PFSK-1 (cell line): ENCODE measurements around the gene GASK1B.

ENCODE experiments used
- FOXP2 ChIP-seq: optimal IDR thresholded peaks from 2 replicates; pipeline ENCODE3; 2011; ENCODE audit warnings: borderline replicate concordance, control low read depth, inconsistent platforms; ENCODE audit not compliant: insufficient read depth; ENCODE audit errors: extremely low read length, extremely low read depth
- POLR2AphosphoS5 ChIP-seq: IDR thresholded peaks from 2 replicates; pipeline ENCODE4 v1.6.1; 2012; ENCODE audit warnings: low read depth, mild to moderate bottlenecking, control low read depth, low read length, moderate library complexity
- SIN3A ChIP-seq: IDR thresholded peaks from 2 replicates; pipeline ENCODE4 v1.6.1; 2012; ENCODE audit warnings: mild to moderate bottlenecking, low read length, moderate library complexity, borderline replicate concordance; ENCODE audit not compliant: insufficient read depth
- TAF1 ChIP-seq: IDR thresholded peaks from 2 replicates; pipeline ENCODE4 v1.6.1; 2012; ENCODE audit warnings: low read length, control low read depth, borderline replicate concordance; ENCODE audit not compliant: insufficient read depth
- TF ChIP-seq, protein P1 (sequence below), 2 experiments: IDR thresholded peaks; 2 replicates each; pipeline versions ENCODE4 v1.6.1 to v1.8.0; 2011 to 2012; ENCODE audit warnings: low read depth in 2 of 2, low read length in 2 of 2, control low read depth in 1 of 2, inconsistent platforms in 1 of 2, mild to moderate bottlenecking in 1 of 2, moderate library complexity in 1 of 2; ENCODE audit not compliant: insufficient read depth in 1 of 2

DNA sequence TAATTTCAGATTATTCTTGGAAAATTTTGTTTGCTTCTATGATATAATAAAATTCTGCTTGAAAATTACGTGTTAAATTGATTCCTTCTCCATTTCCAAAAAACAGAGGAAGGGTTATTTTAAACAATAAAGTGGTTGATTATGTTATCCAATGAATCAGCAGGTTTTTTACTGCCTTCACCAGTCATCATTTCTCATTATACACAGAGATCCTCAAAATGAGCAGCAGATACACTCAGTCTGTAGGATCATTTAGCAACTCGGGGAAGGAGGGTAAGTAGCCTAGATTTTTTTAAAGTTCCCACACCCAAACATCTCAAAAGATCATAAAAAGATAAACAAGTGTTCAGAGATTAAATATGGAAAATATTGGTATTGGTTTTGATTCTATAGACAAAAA lies 30.6 kb upstream of the GASK1B start:
- TF ChIP-seq POLR2AphosphoS5, result no peak
- TF ChIP-seq, protein P1, sequence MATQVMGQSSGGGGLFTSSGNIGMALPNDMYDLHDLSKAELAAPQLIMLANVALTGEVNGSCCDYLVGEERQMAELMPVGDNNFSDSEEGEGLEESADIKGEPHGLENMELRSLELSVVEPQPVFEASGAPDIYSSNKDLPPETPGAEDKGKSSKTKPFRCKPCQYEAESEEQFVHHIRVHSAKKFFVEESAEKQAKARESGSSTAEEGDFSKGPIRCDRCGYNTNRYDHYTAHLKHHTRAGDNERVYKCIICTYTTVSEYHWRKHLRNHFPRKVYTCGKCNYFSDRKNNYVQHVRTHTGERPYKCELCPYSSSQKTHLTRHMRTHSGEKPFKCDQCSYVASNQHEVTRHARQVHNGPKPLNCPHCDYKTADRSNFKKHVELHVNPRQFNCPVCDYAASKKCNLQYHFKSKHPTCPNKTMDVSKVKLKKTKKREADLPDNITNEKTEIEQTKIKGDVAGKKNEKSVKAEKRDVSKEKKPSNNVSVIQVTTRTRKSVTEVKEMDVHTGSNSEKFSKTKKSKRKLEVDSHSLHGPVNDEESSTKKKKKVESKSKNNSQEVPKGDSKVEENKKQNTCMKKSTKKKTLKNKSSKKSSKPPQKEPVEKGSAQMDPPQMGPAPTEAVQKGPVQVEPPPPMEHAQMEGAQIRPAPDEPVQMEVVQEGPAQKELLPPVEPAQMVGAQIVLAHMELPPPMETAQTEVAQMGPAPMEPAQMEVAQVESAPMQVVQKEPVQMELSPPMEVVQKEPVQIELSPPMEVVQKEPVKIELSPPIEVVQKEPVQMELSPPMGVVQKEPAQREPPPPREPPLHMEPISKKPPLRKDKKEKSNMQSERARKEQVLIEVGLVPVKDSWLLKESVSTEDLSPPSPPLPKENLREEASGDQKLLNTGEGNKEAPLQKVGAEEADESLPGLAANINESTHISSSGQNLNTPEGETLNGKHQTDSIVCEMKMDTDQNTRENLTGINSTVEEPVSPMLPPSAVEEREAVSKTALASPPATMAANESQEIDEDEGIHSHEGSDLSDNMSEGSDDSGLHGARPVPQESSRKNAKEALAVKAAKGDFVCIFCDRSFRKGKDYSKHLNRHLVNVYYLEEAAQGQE (IDR thresholded peaks at IDR 0.05; ENCODE audit: insufficient read depth in 1 of 2, low read depth in 2 of 2, low read length in 2 of 2), result no peak
- no peak for TF ChIP-seq TAF1
- no peak for TF ChIP-seq SIN3A
- TF ChIP-seq FOXP2, result no peak
